Left ventricle myocardium inferior (tissue), 1 donor: Measurements from ENCODE around the gene PEX14. TPM values are rescaled to one million over a fixed set of nuclear protein-coding genes. Genes with fewer than 3 reads are reported as not detected.
"Not testable (repeated sequence)": the region's sequence is repeated elsewhere in the genome, so short reads cannot be mapped to it uniquely, and the experiment has no call there.

ENCODE experiments used
- DNase-seq: peaks from one replicate; pipeline ENCODE4 v3.0.0-alpha.2; 2020
- H3K27ac ChIP-seq: fragments of 200-600 bp; replicated peaks from 2 replicates; pipeline ENCODE4 v1.8.0; 2021
- H3K27me3 ChIP-seq: fragments of 200-600 bp; 2 replicates; pipeline ENCODE4 v1.8.0; 2021; ENCODE audit warnings: low read depth
- H3K36me3 ChIP-seq: fragments of 200-600 bp; 2 replicates; pipeline ENCODE4 v1.8.0; 2021
- H3K4me1 ChIP-seq: fragments of 200-600 bp; 2 replicates; pipeline ENCODE4 v1.8.0; 2021
- H3K4me3 ChIP-seq: fragments of 200-600 bp; 2 replicates; pipeline ENCODE4 v1.8.0; 2021; ENCODE audit warnings: mild to moderate bottlenecking, moderate library complexity
- H3K9me3 ChIP-seq: fragments of 200-600 bp; replicated peaks from 2 replicates; pipeline ENCODE4 v1.8.0; 2021
- CTCF ChIP-seq: fragments of 200-600 bp; IDR thresholded peaks from 2 replicates; pipeline ENCODE4 v1.8.0; 2021; ENCODE audit warnings: antibody characterized with exemption, mild to moderate bottlenecking, borderline replicate concordance
- intact Hi-C: fragments of 100-400 bp; cut with micrococcal nuclease; formaldehyde crosslinking; loops from one replicate; pipeline ENCODE4 v1.11.0; 2022
- long read RNA-seq: library from polyadenylated mRNA; unstranded; transcript quantifications from one replicate; pipeline ENCODE4 v2.0.0, GENCODE V29; 2021
- total RNA-seq: library from RNA; stranded (reverse); fragmentation: NEBNext Ultra II Directional; extraction: Animal tissue kit (Norgen Biotek cat#: 25700); gene quantifications from one replicate; pipeline ENCODE4 v1.2.1, GENCODE V29; 2021
- donor health status: DM: no; HTN: yes; CAD: no; lungs with severe emphysema.

Gene PEX14
- total RNA-seq, result 20.8 TPM
- long read RNA-seq, transcript PEX14-201 (9 exons, 1,985 nt), result major isoform, 13 of 18 reads
- long read RNA-seq, partial matches to known transcripts, result 2 of 18 reads
- long read RNA-seq, other reads (novel, unspliced or antisense), result 3 of 18 reads

GRCh38 chr1:10474613-10475507 is at the start of gene PEX14:
TSS of gene PEX14 (plus strand) at chr1:10474950. CDS start at chr1:10474967, 17 bp downstream.
- intact Hi-C loops, result no loop called here
- peak within 1 kb of the TSS; percentile 92 for H3K27ac ChIP-seq
- H3K4me1 ChIP-seq, result peaks cover 42% of the 10 kb centered on the region
- no peaks in the 10 kb centered on the region for H3K36me3 ChIP-seq
- no peaks in the 10 kb centered on the region for H3K9me3 ChIP-seq
- H3K4me3 ChIP-seq, result peak within 1 kb of the TSS; percentile 91
- no peak for TF ChIP-seq CTCF
- no peaks in the 10 kb centered on the region for H3K27me3 ChIP-seq
- DNase-seq, result peak; percentile 87

GRCh38 chr1:10425826-10426534 is 48.8 kb upstream of the PEX14 start:
- H3K27me3 ChIP-seq, H3K4me3 ChIP-seq, H3K36me3 ChIP-seq, H3K9me3 ChIP-seq, DNase-seq, H3K27ac ChIP-seq: not testable (repeated sequence)
- intact Hi-C loops, result loop anchor here (5.0 kb wide), 1 partner anchor 49 kb away; no protein-coding TSS in a partner anchor
- peaks cover 12% of the 10 kb centered on the region for H3K4me1 ChIP-seq

GRCh38 chr1:10426535-10426848 is 48.3 kb upstream of the PEX14 start:
- H3K4me1 ChIP-seq, result peaks cover 17% of the 10 kb centered on the region
- H3K36me3 ChIP-seq, H3K27me3 ChIP-seq, H3K27ac ChIP-seq, DNase-seq, H3K4me3 ChIP-seq, H3K9me3 ChIP-seq: not testable (repeated sequence)
- intact Hi-C loops, result loop anchor here (5.0 kb wide), 1 partner anchor 49 kb away; no protein-coding TSS in a partner anchor

- no peak overlapping the region for H3K4me3 ChIP-seq
- no peaks in the 10 kb centered on the region for H3K27me3 ChIP-seq
- intact Hi-C loops, result loop anchor here (5.0 kb wide), 1 partner anchor 52 kb away; no protein-coding TSS in a partner anchor
Measured at GRCh38 chr1:10428984-10429383, 45.8 kb upstream of the PEX14 start.

GRCh38 chr1:10429868-10430215 is 44.9 kb upstream of the PEX14 start:
- Histone ChIP-seq H3K27me3 (no peaks in the 10 kb centered on the region), H3K4me3 (peak overlapping the region; percentile 95), H3K27ac (peak overlapping the region; percentile 82), H3K9me3 (no peaks in the 10 kb centered on the region), H3K4me1 (peaks cover 20% of the 10 kb centered on the region), H3K36me3 (no peaks in the 10 kb centered on the region)
- DNase-seq, result no peak
- TF ChIP-seq CTCF, result no peak
- intact Hi-C loops, result loop anchor here (5.0 kb wide), 1 partner anchor 53 kb away; no protein-coding TSS in a partner anchor

More at GRCh38 chr1:10428984-10429383, 45.8 kb upstream of the PEX14 start:
- DNase-seq, result no peak
- H3K9me3 ChIP-seq, result no peaks in the 10 kb centered on the region
- TF ChIP-seq CTCF, result no peak
- no peaks in the 10 kb centered on the region for H3K36me3 ChIP-seq
- peaks cover 20% of the 10 kb centered on the region for H3K4me1 ChIP-seq
- no peak overlapping the region for H3K27ac ChIP-seq

GRCh38 chr1:10430216-10431069 is 44.3 kb upstream of the PEX14 start, which contains the start of gene CENPS:
TSS of gene CENPS (plus strand) at chr1:10430433. CDS start at chr1:10430518, 85 bp downstream.
- no peaks in the 10 kb centered on the region for H3K27me3 ChIP-seq
- H3K4me3 ChIP-seq, result peak within 1 kb of the TSS; percentile 95
- peak within 1 kb of the TSS; percentile 82 for H3K27ac ChIP-seq
- intact Hi-C loops, result no loop called here
- peaks cover 3% of the 10 kb centered on the region for H3K36me3 ChIP-seq
- TF ChIP-seq CTCF, result peak; percentile 97
- DNase-seq, result peak; percentile 92
- H3K4me1 ChIP-seq, result peaks cover 20% of the 10 kb centered on the region
- no peaks in the 10 kb centered on the region for H3K9me3 ChIP-seq
